A549 (cell line): ENCODE measurements around the gene SLIT3. TPM values are rescaled to one million over a fixed set of nuclear protein-coding genes. Genes with fewer than 3 reads are reported as not detected.

Source experiments
- ATAC-seq, 2 experiments: fragments of 200-7000 bp in 1 of 2; fragments of >200 bp in 1 of 2; cut with Nextera tagmentation in 1 of 2; cut with Tn5 transposase in 1 of 2; 3 replicates each; pipeline versions ENCODE4 v1.8.0 to v1.9.1; 2018 to 2020; ENCODE audit warnings: mild to moderate bottlenecking in 1 of 2, moderate library complexity in 1 of 2
- CTCF ChIA-PET: fragments of 300-600 bp; sonication (Branson Sonifier 250); formaldehyde crosslinking; extraction: SDS; loops from one replicate; lab custom pipeline; 2021; ENCODE audit warnings: antibody characterized with exemption, inconsistent platforms; lab: Yijun Ruan, JAX
- POLR2A ChIA-PET: fragments of 350-600 bp; formaldehyde crosslinking; extraction: SDS; loops from one replicate; lab custom pipeline; 2021; ENCODE audit warnings: antibody characterized with exemption, inconsistent platforms; lab: Yijun Ruan, JAX
- DNase-seq, 2 experiments: peaks; one replicate each; pipeline versions ENCODE4 v3.0.0 to v3.0.0-alpha.2; 2011 to 2016; ENCODE audit warnings: low read depth in 1 of 2, low spot score in 1 of 2
- FAIRE-seq: peaks from 2 replicates; lab custom pipeline; 2011; peaks lifted over from hg19 to GRCh38; lab: Jason Lieb, UNC
- H3K27ac ChIP-seq, 2 experiments: fragments of >200 bp; sonication (Bioruptor Twin); formaldehyde crosslinking; 3 replicates each; pipeline ENCODE4 v1.5.1; 2016 to 2017
- H3K4me1 ChIP-seq: fragments of >200 bp; sonication (Bioruptor Twin); formaldehyde crosslinking; 3 replicates; pipeline ENCODE4 v1.6.1; 2016
- H3K4me2 ChIP-seq: fragments of >200 bp; sonication (Bioruptor Twin); formaldehyde crosslinking; 3 replicates; pipeline ENCODE4 v1.6.1; 2016
- H3K4me3 ChIP-seq: fragments of >200 bp; sonication (Bioruptor Twin); formaldehyde crosslinking; 3 replicates; pipeline ENCODE4 v1.5.1; 2016
- H3K9me3 ChIP-seq: fragments of >200 bp; sonication (Bioruptor Twin); formaldehyde crosslinking; 3 replicates; pipeline ENCODE4 v1.6.1; 2016
- BHLHE40 ChIP-seq: IDR thresholded peaks from 2 replicates; pipeline ENCODE4 v1.6.1; 2012; ENCODE audit warnings: low read depth, low read length, inconsistent platforms
- CBX2 ChIP-seq: fragments of 200-600 bp; sonication (generic); IDR thresholded peaks from 2 replicates; pipeline ENCODE4 v1.6.1; 2016; ENCODE audit warnings: low read depth, mild to moderate bottlenecking, borderline replicate concordance
- CEBPB ChIP-seq, 2 experiments: fragments of >200 bp in 1 of 2; sonication (Bioruptor Twin) in 1 of 2; formaldehyde crosslinking in 1 of 2; IDR thresholded peaks; 2 replicates each; pipeline ENCODE4 v1.6.1; 2012 to 2016
- ESRRA ChIP-seq: fragments of 150-350 bp; IDR thresholded peaks from 2 replicates; pipeline ENCODE4 v1.6.1; 2014; ENCODE audit warnings: mild to moderate bottlenecking, low read length, borderline replicate concordance
- HDAC2 ChIP-seq: fragments of 200-600 bp; sonication (generic); IDR thresholded peaks from 2 replicates; pipeline ENCODE4 v1.6.1; 2016
- HEYL ChIP-seq: fragments of 250-450 bp; sonication (Bioruptor Pico); IDR thresholded peaks from 2 replicates; pipeline ENCODE4 v1.8.0; 2021; ENCODE audit warnings: mild to moderate bottlenecking, moderate library complexity
- HOXA7 ChIP-seq: fragments of 250-450 bp; sonication (Bioruptor Pico); IDR thresholded peaks from 2 replicates; pipeline ENCODE4 v1.5.0; 2020; ENCODE audit warnings: mild to moderate bottlenecking, moderate library complexity
- HOXB5 ChIP-seq: fragments of 250-450 bp; sonication (Bioruptor Pico); IDR thresholded peaks from 2 replicates; pipeline ENCODE4 v1.5.0; 2020; ENCODE audit warnings: mild to moderate bottlenecking, moderate library complexity
- JUN ChIP-seq, 2 experiments: fragments of >200 bp; sonication (Bioruptor Twin); formaldehyde crosslinking; IDR thresholded peaks; 2 replicates in 1 of 2; 3 replicates in 1 of 2; pipeline ENCODE4 v1.6.1; 2016 to 2017
- KDM5A ChIP-seq: fragments of 200-600 bp; sonication (generic); IDR thresholded peaks from 2 replicates; pipeline ENCODE4 v1.6.1; 2016; ENCODE audit warnings: antibody characterized with exemption, mild to moderate bottlenecking
- NFE2L2 ChIP-seq: fragments of 150-350 bp; conservative IDR thresholded peaks from 2 replicates; pipeline ENCODE4 v1.6.1; 2014; ENCODE audit warnings: low read length
- NPAS2 ChIP-seq: fragments of 250-450 bp; sonication (Bioruptor Pico); IDR thresholded peaks from 2 replicates; pipeline ENCODE4 v1.8.0; 2022; ENCODE audit warnings: mild to moderate bottlenecking, moderate library complexity, borderline replicate concordance
- PBX3 ChIP-seq: IDR thresholded peaks from 2 replicates; pipeline ENCODE4 v1.6.1; 2012
- PHF8 ChIP-seq: fragments of 200-600 bp; sonication (generic); IDR thresholded peaks from 2 replicates; pipeline ENCODE4 v1.6.1; 2016; ENCODE audit warnings: low read depth, mild to moderate bottlenecking, antibody characterized with exemption, moderate library complexity, borderline replicate concordance
- POLR2AphosphoS2 ChIP-seq: conservative IDR thresholded peaks from 2 replicates; pipeline ENCODE4 v1.6.1; 2012; ENCODE audit warnings: low read length, improper control_type of control experiment, inconsistent platforms
- RAD21 ChIP-seq, 2 experiments: fragments of >200 bp in 1 of 2; sonication (Bioruptor Twin) in 1 of 2; formaldehyde crosslinking in 1 of 2; IDR thresholded peaks in 1 of 2; conservative IDR thresholded peaks in 1 of 2; 2 replicates in 1 of 2; 3 replicates in 1 of 2; pipeline ENCODE4 v1.6.1; 2012 to 2018; ENCODE audit warnings: inconsistent platforms in 1 of 2
- TFCP2L1 ChIP-seq: fragments of 250-450 bp; sonication (Bioruptor Pico); IDR thresholded peaks from 2 replicates; pipeline ENCODE4 v1.5.0; 2021; ENCODE audit warnings: mild to moderate bottlenecking
- TP53 ChIP-seq: fragments of 250-450 bp; sonication (Bioruptor Pico); IDR thresholded peaks from 2 replicates; pipeline ENCODE4 v1.5.0; 2021; ENCODE audit warnings: mild to moderate bottlenecking, moderate library complexity
- WGBS: methylation state at CpG from one replicate; pipeline ENCODE4 v1.1.6; 2017; ENCODE audit errors: missing lambda C conversion rate; 5-methylcytosine and 5-hydroxymethylcytosine counted together
- polyA plus RNA-seq, 4 experiments: library from polyadenylated mRNA; depleted of rRNA in 3 of 4; stranded (reverse); fragments of >200 nt; fragmentation: RNase III in 1 of 4; extraction: RNeasy Plus Mini Kit Qiagen cat#74134 plus additional on column Dnase treatment in 1 of 4; gene quantifications; 2 replicates in 3 of 4; 3 replicates in 1 of 4; pipeline ENCODE4 v1.2.3, GENCODE V29; 2011 to 2017
- TF ChIP-seq, protein P1 (sequence below): fragments of >200 bp; sonication (Bioruptor Twin); formaldehyde crosslinking; IDR thresholded peaks from 2 replicates; pipeline ENCODE4 v1.6.1; 2016
- TF ChIP-seq, protein P2 (sequence below): IDR thresholded peaks from 2 replicates; pipeline ENCODE4 v1.6.1; 2012; ENCODE audit warnings: low read depth, borderline replicate concordance
- TF ChIP-seq, protein P3 (sequence below): fragments of 150-350 bp; IDR thresholded peaks from 2 replicates; pipeline ENCODE4 v1.6.1; 2014; ENCODE audit warnings: low read depth, mild to moderate bottlenecking, low read length
- TF ChIP-seq, protein P4 (sequence below): IDR thresholded peaks from 2 replicates; pipeline ENCODE4 v1.6.1; 2012

The SLIT3 gene
- polyA plus RNA-seq, 2 of the 4 experiments (the other 2 are of a cell fraction), result 12.7 to 22.9 TPM

- H3K9me3 ChIP-seq, result no peaks in the 10 kb centered on the region
- no peak for TF ChIP-seq JUN (IDR thresholded peaks at IDR 0.05)
- TF ChIP-seq HOXB5 (CRISPR knock-in tag), result no peak
- TF ChIP-seq, protein P1, sequence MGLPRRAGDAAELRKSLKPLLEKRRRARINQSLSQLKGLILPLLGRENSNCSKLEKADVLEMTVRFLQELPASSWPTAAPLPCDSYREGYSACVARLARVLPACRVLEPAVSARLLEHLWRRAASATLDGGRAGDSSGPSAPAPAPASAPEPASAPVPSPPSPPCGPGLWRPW, result no peak
- TF ChIP-seq BHLHE40, result no peak
- TF ChIP-seq HDAC2, result no peak
- TF ChIP-seq, protein P2, sequence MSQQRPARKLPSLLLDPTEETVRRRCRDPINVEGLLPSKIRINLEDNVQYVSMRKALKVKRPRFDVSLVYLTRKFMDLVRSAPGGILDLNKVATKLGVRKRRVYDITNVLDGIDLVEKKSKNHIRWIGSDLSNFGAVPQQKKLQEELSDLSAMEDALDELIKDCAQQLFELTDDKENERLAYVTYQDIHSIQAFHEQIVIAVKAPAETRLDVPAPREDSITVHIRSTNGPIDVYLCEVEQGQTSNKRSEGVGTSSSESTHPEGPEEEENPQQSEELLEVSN, result no peak
- TF ChIP-seq HEYL (CRISPR knock-in tag), result no peak
- TF ChIP-seq, protein P3, sequence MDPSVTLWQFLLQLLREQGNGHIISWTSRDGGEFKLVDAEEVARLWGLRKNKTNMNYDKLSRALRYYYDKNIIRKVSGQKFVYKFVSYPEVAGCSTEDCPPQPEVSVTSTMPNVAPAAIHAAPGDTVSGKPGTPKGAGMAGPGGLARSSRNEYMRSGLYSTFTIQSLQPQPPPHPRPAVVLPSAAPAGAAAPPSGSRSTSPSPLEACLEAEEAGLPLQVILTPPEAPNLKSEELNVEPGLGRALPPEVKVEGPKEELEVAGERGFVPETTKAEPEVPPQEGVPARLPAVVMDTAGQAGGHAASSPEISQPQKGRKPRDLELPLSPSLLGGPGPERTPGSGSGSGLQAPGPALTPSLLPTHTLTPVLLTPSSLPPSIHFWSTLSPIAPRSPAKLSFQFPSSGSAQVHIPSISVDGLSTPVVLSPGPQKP, result no peak
- no peak for TF ChIP-seq NFE2L2
- no peak for TF ChIP-seq RAD21 (conservative IDR thresholded peaks at IDR 0.05 in 1 of 2, IDR thresholded peaks at IDR 0.05 in 1 of 2)
- TF ChIP-seq, protein P4, sequence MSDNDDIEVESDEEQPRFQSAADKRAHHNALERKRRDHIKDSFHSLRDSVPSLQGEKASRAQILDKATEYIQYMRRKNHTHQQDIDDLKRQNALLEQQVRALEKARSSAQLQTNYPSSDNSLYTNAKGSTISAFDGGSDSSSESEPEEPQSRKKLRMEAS, result no peak
- no peak for TF ChIP-seq PBX3
- no peak for TF ChIP-seq ESRRA
- TF ChIP-seq NPAS2 (CRISPR knock-in tag), result no peak
- no peak for TF ChIP-seq CEBPB (IDR thresholded peaks at IDR 0.05)
- no peak for TF ChIP-seq CBX2
- no peak for TF ChIP-seq TP53 (CRISPR knock-in tag)
- no peak for TF ChIP-seq HOXA7 (CRISPR knock-in tag)
- no peak for TF ChIP-seq KDM5A
- TF ChIP-seq, all 56 proteins: peak for 0
- ChIA-PET POLR2A (no interaction called here), CTCF (no interaction called here)
- FAIRE-seq (no peak), ATAC-seq (no peak), DNase-seq (no peak)
- H3K4me3 ChIP-seq, result no peak overlapping the region
- WGBS, result 76% methylated on average over 3 of the region's 3 CpGs
- H3K4me1 ChIP-seq, result peaks cover 9% of the 10 kb centered on the region; the same call in 2 of the 3 replicates
- H3K27ac ChIP-seq, result no peak overlapping the region
- H3K4me2 ChIP-seq, result no peak overlapping the region
These were observed 500.2 kb downstream of the SLIT3 start for GRCh38 chr5:168800701-168801100.

- no peaks in the 10 kb centered on the region for H3K9me3 ChIP-seq
- no peak overlapping the region for H3K4me3 ChIP-seq
- FAIRE-seq (no peak), DNase-seq (no peak), ATAC-seq (no peak)
- no peak for TF ChIP-seq TFCP2L1 (CRISPR knock-in tag)
- TF ChIP-seq HOXA7 (CRISPR knock-in tag), result no peak
- TF ChIP-seq, protein P2, result no peak
- no peak for TF ChIP-seq POLR2AphosphoS2
- TF ChIP-seq PHF8, result no peak
- no peak overlapping the region for H3K4me2 ChIP-seq
- no peak overlapping the region; a peak in 1 of 6 replicates for H3K27ac ChIP-seq
- ChIA-PET POLR2A (no interaction called here), CTCF (interaction anchor here (0.6 to 1.1 kb wide), 2 partner anchors 15 to 88 kb away, joined by 3 read pairs; no protein-coding TSS in a partner anchor)
- WGBS, result 73% methylated on average over 5 of the region's 5 CpGs
- peaks cover 15% of the 10 kb centered on the region; the same call in 2 of the 3 replicates for H3K4me1 ChIP-seq
These were observed 502.6 kb downstream of the SLIT3 start for GRCh38 chr5:168798065-168799023.
